GM21576 (cell line): ENCODE data around the gene CLDN7.
A peak's percentile ranks its signal among the peaks of the same experiment; 100 is the strongest.

ENCODE experiments used
- ATAC-seq: cut with Tn5 transposase; IDR thresholded peaks from one replicate; pipeline ENCODE4 v1.9.1; 2021; ENCODE audit warnings: mild to moderate bottlenecking, moderate library complexity; ENCODE audit not compliant: unreplicated experiment

The CLDN7 gene

GRCh38 chr17:7221278-7222092 lies 40.8 kb downstream of the CLDN7 start:
- no peak for ATAC-seq

GRCh38 chr17:7220593-7221277 lies 41.5 kb downstream of the CLDN7 start:
- ATAC-seq, result no peak

- peak; percentile 44 for ATAC-seq
Observed at GRCh38 chr17:7219812-7220592, 42.3 kb downstream of the CLDN7 start, which contains the start of the genes ACADVL and DLG4. Gene ACADVL, plus strand, starts transcription at chr17:7219938. Its CDS starts 47 bp downstream, at chr17:7219985. Gene DLG4, minus strand, starts transcription at chr17:7219836.

- no peak for ATAC-seq
Observed at GRCh38 chr17:7219229-7219811, 43.0 kb downstream of the CLDN7 start.

GRCh38 chr17:7218758-7219157 lies 43.5 kb downstream of the CLDN7 start:
- ATAC-seq, result no peak

GRCh38 chr17:7218166-7218565 lies 44.1 kb downstream of the CLDN7 start:
- no peak for ATAC-seq

GRCh38 chr17:7217113-7217987 lies 44.9 kb downstream of the CLDN7 start:
- no peak for ATAC-seq

GRCh38 chr17:7216242-7217112 lies 45.8 kb downstream of the CLDN7 start:
- no peak for ATAC-seq

GRCh38 chr17:7215652-7216180 lies 46.6 kb downstream of the CLDN7 start:
- no peak for ATAC-seq

GRCh38 chr17:7215136-7215638 lies 47.1 kb downstream of the CLDN7 start:
- ATAC-seq, result no peak

- ATAC-seq, result peak; percentile 75
Observed at GRCh38 chr17:7214300-7215135, 47.8 kb downstream of the CLDN7 start.

GRCh38 chr17:7213895-7214299 lies 48.4 kb downstream of the CLDN7 start:
- no peak for ATAC-seq

- no peak for ATAC-seq
Observed at GRCh38 chr17:7211491-7212273, 50.6 kb downstream of the CLDN7 start.
